ENCODE data around the gene ZBTB8B. TPM values are rescaled to one million over a fixed set of nuclear protein-coding genes. Genes with fewer than 3 reads are reported as not detected.
"Not testable (repeated sequence)": the region's sequence is repeated elsewhere in the genome, so short reads cannot be mapped to it uniquely, and the experiment has no call there.

Gene ZBTB8B
- polyA plus RNA-seq, 1 donor from 2014 or later = 5.0 TPM

DNA sequence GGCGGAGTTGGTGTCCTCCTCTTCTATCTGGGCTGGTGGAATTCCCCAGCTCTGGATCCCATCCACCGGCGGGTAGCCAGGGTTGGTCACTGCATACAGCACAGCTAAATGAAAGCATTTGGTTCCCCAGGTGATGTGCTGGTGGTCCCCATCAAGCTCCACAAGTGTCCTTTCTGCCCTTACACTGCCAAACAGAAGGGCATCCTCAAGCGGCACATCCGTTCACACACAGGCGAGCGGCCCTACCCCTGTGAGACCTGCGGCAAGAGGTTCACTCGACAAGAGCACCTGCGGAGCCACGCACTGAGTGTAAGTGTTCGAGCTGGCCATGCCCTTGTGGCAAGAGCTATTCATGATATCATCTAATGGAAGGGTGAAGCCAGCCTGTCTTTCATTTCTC lies 15.9 kb downstream of the ZBTB8B start:
- Histone ChIP-seq H3K9ac (ENCODE audit: low read length) (no peak overlapping the region), H3K27me3 (ENCODE audit: insufficient read depth, low read depth, low read length) (no peaks in the 10 kb centered on the region), H3K9me2 (ENCODE audit: insufficient read depth, low read length) (no peaks in the 10 kb centered on the region), H3K36me3 (ENCODE audit: insufficient read depth, low read length) (no peaks in the 10 kb centered on the region), H3F3A (ENCODE audit: insufficient read depth, low read length, poor library complexity, severe bottlenecking) (no peaks in the 10 kb centered on the region), H3K79me2 (replicated peaks; ENCODE audit: insufficient read depth, low read length) (no peaks in the 10 kb centered on the region), H2AFZ (ENCODE audit: low read depth, low read length) (no peak overlapping the region), H4K20me1 (ENCODE audit: insufficient read depth) (no peaks in the 10 kb centered on the region), H3K4me3 (ENCODE audit: low read length) (no peak overlapping the region), H3K9me3 (ENCODE audit: low read length) (no peaks in the 10 kb centered on the region), H3K4me2 (ENCODE audit: low read length) (no peak overlapping the region), H3K27ac (ENCODE audit: low read length) (no peak overlapping the region)
- TF ChIP-seq EZH2 (IDR thresholded peaks at IDR 0.05; ENCODE audit: borderline replicate concordance, insufficient read depth, low read length, poor library complexity, severe bottlenecking) (no peak), TAF1 (IDR thresholded peaks at IDR 0.05; ENCODE audit: low read depth) (no peak), MXI1 (conservative IDR thresholded peaks at IDR 0.05; ENCODE audit: poor library complexity, severe bottlenecking) (no peak), EP300 (conservative IDR thresholded peaks at IDR 0.05; ENCODE audit: poor library complexity, severe bottlenecking) (no peak), RAD21 (conservative IDR thresholded peaks at IDR 0.05) (no peak), SMC3 (conservative IDR thresholded peaks at IDR 0.05; ENCODE audit: poor library complexity) (no peak), POLR2AphosphoS5 (IDR thresholded peaks at IDR 0.05) (no peak)
- TF ChIP-seq, protein P1, sequence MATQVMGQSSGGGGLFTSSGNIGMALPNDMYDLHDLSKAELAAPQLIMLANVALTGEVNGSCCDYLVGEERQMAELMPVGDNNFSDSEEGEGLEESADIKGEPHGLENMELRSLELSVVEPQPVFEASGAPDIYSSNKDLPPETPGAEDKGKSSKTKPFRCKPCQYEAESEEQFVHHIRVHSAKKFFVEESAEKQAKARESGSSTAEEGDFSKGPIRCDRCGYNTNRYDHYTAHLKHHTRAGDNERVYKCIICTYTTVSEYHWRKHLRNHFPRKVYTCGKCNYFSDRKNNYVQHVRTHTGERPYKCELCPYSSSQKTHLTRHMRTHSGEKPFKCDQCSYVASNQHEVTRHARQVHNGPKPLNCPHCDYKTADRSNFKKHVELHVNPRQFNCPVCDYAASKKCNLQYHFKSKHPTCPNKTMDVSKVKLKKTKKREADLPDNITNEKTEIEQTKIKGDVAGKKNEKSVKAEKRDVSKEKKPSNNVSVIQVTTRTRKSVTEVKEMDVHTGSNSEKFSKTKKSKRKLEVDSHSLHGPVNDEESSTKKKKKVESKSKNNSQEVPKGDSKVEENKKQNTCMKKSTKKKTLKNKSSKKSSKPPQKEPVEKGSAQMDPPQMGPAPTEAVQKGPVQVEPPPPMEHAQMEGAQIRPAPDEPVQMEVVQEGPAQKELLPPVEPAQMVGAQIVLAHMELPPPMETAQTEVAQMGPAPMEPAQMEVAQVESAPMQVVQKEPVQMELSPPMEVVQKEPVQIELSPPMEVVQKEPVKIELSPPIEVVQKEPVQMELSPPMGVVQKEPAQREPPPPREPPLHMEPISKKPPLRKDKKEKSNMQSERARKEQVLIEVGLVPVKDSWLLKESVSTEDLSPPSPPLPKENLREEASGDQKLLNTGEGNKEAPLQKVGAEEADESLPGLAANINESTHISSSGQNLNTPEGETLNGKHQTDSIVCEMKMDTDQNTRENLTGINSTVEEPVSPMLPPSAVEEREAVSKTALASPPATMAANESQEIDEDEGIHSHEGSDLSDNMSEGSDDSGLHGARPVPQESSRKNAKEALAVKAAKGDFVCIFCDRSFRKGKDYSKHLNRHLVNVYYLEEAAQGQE (IDR thresholded peaks at IDR 0.05; ENCODE audit: borderline replicate concordance) = no peak
- TF ChIP-seq, protein P2, sequence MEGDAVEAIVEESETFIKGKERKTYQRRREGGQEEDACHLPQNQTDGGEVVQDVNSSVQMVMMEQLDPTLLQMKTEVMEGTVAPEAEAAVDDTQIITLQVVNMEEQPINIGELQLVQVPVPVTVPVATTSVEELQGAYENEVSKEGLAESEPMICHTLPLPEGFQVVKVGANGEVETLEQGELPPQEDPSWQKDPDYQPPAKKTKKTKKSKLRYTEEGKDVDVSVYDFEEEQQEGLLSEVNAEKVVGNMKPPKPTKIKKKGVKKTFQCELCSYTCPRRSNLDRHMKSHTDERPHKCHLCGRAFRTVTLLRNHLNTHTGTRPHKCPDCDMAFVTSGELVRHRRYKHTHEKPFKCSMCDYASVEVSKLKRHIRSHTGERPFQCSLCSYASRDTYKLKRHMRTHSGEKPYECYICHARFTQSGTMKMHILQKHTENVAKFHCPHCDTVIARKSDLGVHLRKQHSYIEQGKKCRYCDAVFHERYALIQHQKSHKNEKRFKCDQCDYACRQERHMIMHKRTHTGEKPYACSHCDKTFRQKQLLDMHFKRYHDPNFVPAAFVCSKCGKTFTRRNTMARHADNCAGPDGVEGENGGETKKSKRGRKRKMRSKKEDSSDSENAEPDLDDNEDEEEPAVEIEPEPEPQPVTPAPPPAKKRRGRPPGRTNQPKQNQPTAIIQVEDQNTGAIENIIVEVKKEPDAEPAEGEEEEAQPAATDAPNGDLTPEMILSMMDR (IDR thresholded peaks at IDR 0.05; ENCODE audit: poor library complexity, severe bottlenecking) = no peak

DNA sequence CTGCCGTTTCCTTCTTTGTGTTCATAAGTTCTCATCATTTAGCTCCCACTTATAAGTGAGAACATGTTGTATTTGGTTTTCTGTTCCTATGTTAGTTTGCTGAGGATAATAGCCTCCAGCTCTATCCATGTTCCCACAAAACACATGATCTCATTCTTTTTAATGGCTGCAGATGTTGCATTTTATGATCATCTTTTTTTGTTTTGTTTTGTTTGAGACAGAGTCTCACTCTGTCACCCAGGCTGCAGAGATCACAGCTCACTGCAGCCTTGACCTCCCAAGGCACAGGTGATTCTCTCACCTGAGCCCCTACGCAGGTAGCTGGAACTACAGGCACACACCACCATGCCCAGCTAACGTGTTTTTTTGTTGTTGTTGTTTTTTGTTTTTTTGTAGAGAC lies 16.9 kb downstream of the ZBTB8B start:
- not testable (repeated sequence) for H3K27ac ChIP-seq (ENCODE audit: low read length); H3F3A ChIP-seq (ENCODE audit: insufficient read depth, low read length, poor library complexity, severe bottlenecking); H3K27me3 ChIP-seq (ENCODE audit: insufficient read depth, low read depth, low read length); H3K4me3 ChIP-seq (ENCODE audit: low read length); H4K20me1 ChIP-seq (ENCODE audit: insufficient read depth); H3K9me3 ChIP-seq (ENCODE audit: low read length); H3K36me3 ChIP-seq (ENCODE audit: insufficient read depth, low read length); H2AFZ ChIP-seq (ENCODE audit: low read depth, low read length); H3K9ac ChIP-seq (ENCODE audit: low read length); H3K79me2 ChIP-seq (replicated peaks; ENCODE audit: insufficient read depth, low read length); H3K4me2 ChIP-seq (ENCODE audit: low read length); H3K9me2 ChIP-seq (ENCODE audit: insufficient read depth, low read length)

Data from neural cell (in vitro differentiated cells).